ENCODE results near the gene RERG. TPM values are rescaled to one million over a fixed set of nuclear protein-coding genes. Genes with fewer than 3 reads are reported as not detected.

Gene RERG
- total and polyA plus RNA-seq, 2 of the 4 experiments (the other 2 are of a cell fraction), result not detected

DNA sequence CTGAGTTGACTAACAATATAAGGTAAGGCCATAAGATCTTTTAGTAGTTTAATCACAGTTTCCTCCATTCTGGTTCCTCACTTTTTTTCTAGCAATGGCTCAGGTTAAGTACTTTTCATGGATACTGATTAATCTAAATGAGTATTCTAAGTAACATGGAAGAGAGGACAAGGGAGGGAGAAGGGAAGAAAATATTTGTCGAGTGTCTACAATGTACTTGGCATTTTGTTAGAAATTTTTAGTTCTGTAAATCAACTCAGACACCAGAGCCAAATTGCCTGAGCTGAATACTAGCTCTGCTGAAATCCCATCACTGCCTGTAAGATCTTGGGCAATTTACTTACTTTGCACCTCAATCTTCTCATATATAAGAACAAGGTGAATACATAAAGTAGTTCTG is 20.2 kb downstream of the RERG start:
- dilution Hi-C loops (cut with HindIII; ENCODE audit: low sequenced_read_pairs, unreplicated experiment), result no loop called here
- Histone ChIP-seq H3K79me1 (ENCODE audit: low read depth in 1 of 2, low read length in 2 of 2) (no peaks in the 10 kb centered on the region), H3K4ac (ENCODE audit: low read depth, low read length) (no peak overlapping the region)

More for the DNA sequence above, 20.2 kb downstream of the RERG start:
- H4K5ac ChIP-seq (ENCODE audit: low read depth, low read length), result no peak overlapping the region
- no peak overlapping the region for H3K4me3 ChIP-seq (ENCODE audit: insufficient read depth, low read depth, low read length)
- H3K14ac ChIP-seq (replicated peaks; ENCODE audit: low read depth, low read length), result no peak overlapping the region
- no peak overlapping the region for H2AK5ac ChIP-seq (ENCODE audit: low read depth, low read length)
- H3K4me2 ChIP-seq (ENCODE audit: low read depth, low read length), result no peak overlapping the region
- H2BK120ac ChIP-seq (ENCODE audit: low read depth, low read length), result no peak overlapping the region
- no peak overlapping the region for H2BK5ac ChIP-seq (ENCODE audit: low read depth, low read length, poor library complexity, severe bottlenecking)
- H3K9me3 ChIP-seq (ENCODE audit: control insufficient read depth, insufficient read depth, low read length), result no peaks in the 10 kb centered on the region
- H3K18ac ChIP-seq (ENCODE audit: low read depth, low read length), result no peak overlapping the region
- WGBS, 2 experiments (ENCODE audit: extremely low coverage in 2 of 2, insufficient read length in 1 of 2), result no CpG with 5 or more reads among the region's 1 CpG
- H3K23ac ChIP-seq (ENCODE audit: low read depth, low read length), result no peak overlapping the region
- no peaks in the 10 kb centered on the region for H3K4me1 ChIP-seq (ENCODE audit: control insufficient read depth, insufficient read depth, low read length)
- no peaks in the 10 kb centered on the region for H3K36me3 ChIP-seq (ENCODE audit: control insufficient read depth, insufficient read depth, low read length)
- ATAC-seq (ENCODE audit: low read depth) (no peak), DNase-seq (no peak)
- ChIA-PET CTCF (no interaction called here), POLR2A (ENCODE audit: unreplicated experiment) (no interaction called here)
- no peak overlapping the region for H2AK9ac ChIP-seq (replicated peaks; ENCODE audit: low read depth, low read length, poor library complexity)
- in situ Hi-C loops (cut with MboI; ENCODE audit: low sequenced_read_pairs) (loop anchor here (10.0 kb wide), 1 partner anchor 186 kb away; no protein-coding TSS in a partner anchor), intact Hi-C loops (cut with micrococcal nuclease) (no loop called here)
- no TSS peak for BruUV-seq (replicated peaks)
- no peak overlapping the region for H4K91ac ChIP-seq (ENCODE audit: insufficient read depth, low read depth, low read length)
- H4K8ac ChIP-seq (ENCODE audit: low read depth in 2 of 2, low read length in 2 of 2), result no peak overlapping the region
- H3K27me3 ChIP-seq (ENCODE audit: control insufficient read depth, insufficient read depth, low read length), result no peaks in the 10 kb centered on the region
- H3K9ac ChIP-seq (ENCODE audit: low read depth, low read length), result no peak overlapping the region
- H3K27ac ChIP-seq (ENCODE audit: insufficient read depth, low read length), result no peak overlapping the region
- TF ChIP-seq RFX5 (IDR thresholded peaks at IDR 0.05; ENCODE audit: low read depth, low read length) (no peak), NFE2L2 (IDR thresholded peaks at IDR 0.05; ENCODE audit: low read depth, low read length) (no peak), FOS (IDR thresholded peaks at IDR 0.05; ENCODE audit: low read depth, low read length) (no peak), RCOR1 (IDR thresholded peaks at IDR 0.05; ENCODE audit: insufficient replicate concordance, low read length) (no peak), SMC3 (IDR thresholded peaks at IDR 0.05; ENCODE audit: low read depth, low read length) (no peak), CEBPB (IDR thresholded peaks at IDR 0.05; ENCODE audit: low read depth, low read length) (no peak), MXI1 (IDR thresholded peaks at IDR 0.05; ENCODE audit: borderline replicate concordance, low read depth, low read length) (no peak), MAZ (IDR thresholded peaks at IDR 0.05; ENCODE audit: borderline replicate concordance, low read depth, low read length) (no peak), BHLHE40 (IDR thresholded peaks at IDR 0.05; ENCODE audit: low read depth, low read length) (no peak), ELK1 (IDR thresholded peaks at IDR 0.05; ENCODE audit: borderline replicate concordance, low read depth, low read length) (no peak), CHD1 (IDR thresholded peaks at IDR 0.05; ENCODE audit: low read depth, low read length) (no peak), RAD21 (IDR thresholded peaks at IDR 0.05; ENCODE audit: low read length) (no peak), MAFK (IDR thresholded peaks at IDR 0.05; ENCODE audit: low read depth, low read length) (no peak), POLR2A (IDR thresholded peaks at IDR 0.05; ENCODE audit: low read depth, low read length) (no peak)
- TF ChIP-seq, protein P1, sequence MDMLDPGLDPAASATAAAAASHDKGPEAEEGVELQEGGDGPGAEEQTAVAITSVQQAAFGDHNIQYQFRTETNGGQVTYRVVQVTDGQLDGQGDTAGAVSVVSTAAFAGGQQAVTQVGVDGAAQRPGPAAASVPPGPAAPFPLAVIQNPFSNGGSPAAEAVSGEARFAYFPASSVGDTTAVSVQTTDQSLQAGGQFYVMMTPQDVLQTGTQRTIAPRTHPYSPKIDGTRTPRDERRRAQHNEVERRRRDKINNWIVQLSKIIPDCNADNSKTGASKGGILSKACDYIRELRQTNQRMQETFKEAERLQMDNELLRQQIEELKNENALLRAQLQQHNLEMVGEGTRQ (IDR thresholded peaks at IDR 0.05; ENCODE audit: low read depth, low read length), result no peak
- TF ChIP-seq, protein P2, sequence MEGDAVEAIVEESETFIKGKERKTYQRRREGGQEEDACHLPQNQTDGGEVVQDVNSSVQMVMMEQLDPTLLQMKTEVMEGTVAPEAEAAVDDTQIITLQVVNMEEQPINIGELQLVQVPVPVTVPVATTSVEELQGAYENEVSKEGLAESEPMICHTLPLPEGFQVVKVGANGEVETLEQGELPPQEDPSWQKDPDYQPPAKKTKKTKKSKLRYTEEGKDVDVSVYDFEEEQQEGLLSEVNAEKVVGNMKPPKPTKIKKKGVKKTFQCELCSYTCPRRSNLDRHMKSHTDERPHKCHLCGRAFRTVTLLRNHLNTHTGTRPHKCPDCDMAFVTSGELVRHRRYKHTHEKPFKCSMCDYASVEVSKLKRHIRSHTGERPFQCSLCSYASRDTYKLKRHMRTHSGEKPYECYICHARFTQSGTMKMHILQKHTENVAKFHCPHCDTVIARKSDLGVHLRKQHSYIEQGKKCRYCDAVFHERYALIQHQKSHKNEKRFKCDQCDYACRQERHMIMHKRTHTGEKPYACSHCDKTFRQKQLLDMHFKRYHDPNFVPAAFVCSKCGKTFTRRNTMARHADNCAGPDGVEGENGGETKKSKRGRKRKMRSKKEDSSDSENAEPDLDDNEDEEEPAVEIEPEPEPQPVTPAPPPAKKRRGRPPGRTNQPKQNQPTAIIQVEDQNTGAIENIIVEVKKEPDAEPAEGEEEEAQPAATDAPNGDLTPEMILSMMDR (conservative IDR thresholded peaks at IDR 0.05; ENCODE audit: low read depth, low read length), result no peak
- no peak overlapping the region for H2AFZ ChIP-seq (replicated peaks; ENCODE audit: low read length, poor library complexity)
- H4K20me1 ChIP-seq (ENCODE audit: insufficient read depth, low read length), result no peaks in the 10 kb centered on the region
- H3K9me1 ChIP-seq (ENCODE audit: insufficient read depth, low read length), result no peaks in the 10 kb centered on the region
- H2BK15ac ChIP-seq (ENCODE audit: low read depth, low read length), result no peak overlapping the region
- H2BK20ac ChIP-seq (ENCODE audit: low read depth, low read length), result no peak overlapping the region
- no peak overlapping the region for H3K56ac ChIP-seq (ENCODE audit: extremely low read depth, insufficient read depth, low read length)

Data from IMR-90 (cell line).